ENCODE results near the gene GNG2. TPM values are rescaled to one million over a fixed set of nuclear protein-coding genes. Genes with fewer than 3 reads are reported as not detected.
A peak's percentile ranks its signal among the peaks of the same experiment; 100 is the strongest.

Gene GNG2
- total and polyA plus RNA-seq, 10 donors, result 23.6 to 180 (median 99.1) TPM

DNA sequence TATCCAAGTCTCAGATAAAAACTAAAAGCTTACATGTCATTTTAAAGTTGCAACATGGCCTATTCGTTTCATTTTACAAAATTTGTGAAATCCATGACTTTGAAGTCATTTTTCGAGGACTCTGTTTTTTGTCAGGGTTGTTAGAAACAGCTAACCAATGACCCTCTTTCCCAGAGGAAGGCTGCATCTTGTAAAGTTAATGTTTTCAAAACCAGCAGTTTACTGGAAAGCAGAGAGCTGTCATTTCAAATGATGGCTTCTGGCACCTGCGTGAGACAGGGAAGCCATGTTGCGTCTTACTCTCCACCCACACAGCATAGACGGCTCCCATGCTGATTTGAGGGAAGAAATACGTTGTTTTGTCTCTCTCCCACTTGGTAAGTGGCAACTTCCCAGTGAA, 78.8 kb downstream of the GNG2 start:
- DNase-seq, result no peak
- H3K27ac ChIP-seq, result peak overlapping the region in 5 of 8 donors; percentile 32 to 57 (median 42)
- H3K27me3 ChIP-seq (replicated peaks in 1 of 7), result no peaks in the 10 kb centered on the region
- WGBS, 5 donors, result 74 to 89% (median 81%) methylated on average over 6 of the region's 6 CpGs
- H3K9me3 ChIP-seq, result no peaks in the 10 kb centered on the region
- no peak overlapping the region for H3K4me3 ChIP-seq
- peak in 1 of 3 donors; percentile 8 for TF ChIP-seq POLR2AphosphoS5 (IDR thresholded peaks at IDR 0.05)
- TF ChIP-seq, protein P1, sequence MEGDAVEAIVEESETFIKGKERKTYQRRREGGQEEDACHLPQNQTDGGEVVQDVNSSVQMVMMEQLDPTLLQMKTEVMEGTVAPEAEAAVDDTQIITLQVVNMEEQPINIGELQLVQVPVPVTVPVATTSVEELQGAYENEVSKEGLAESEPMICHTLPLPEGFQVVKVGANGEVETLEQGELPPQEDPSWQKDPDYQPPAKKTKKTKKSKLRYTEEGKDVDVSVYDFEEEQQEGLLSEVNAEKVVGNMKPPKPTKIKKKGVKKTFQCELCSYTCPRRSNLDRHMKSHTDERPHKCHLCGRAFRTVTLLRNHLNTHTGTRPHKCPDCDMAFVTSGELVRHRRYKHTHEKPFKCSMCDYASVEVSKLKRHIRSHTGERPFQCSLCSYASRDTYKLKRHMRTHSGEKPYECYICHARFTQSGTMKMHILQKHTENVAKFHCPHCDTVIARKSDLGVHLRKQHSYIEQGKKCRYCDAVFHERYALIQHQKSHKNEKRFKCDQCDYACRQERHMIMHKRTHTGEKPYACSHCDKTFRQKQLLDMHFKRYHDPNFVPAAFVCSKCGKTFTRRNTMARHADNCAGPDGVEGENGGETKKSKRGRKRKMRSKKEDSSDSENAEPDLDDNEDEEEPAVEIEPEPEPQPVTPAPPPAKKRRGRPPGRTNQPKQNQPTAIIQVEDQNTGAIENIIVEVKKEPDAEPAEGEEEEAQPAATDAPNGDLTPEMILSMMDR (IDR thresholded peaks at IDR 0.05 in 8 of 11, conservative IDR thresholded peaks at IDR 0.05 in 3 of 11), result no peak
- TF ChIP-seq POLR2A (IDR thresholded peaks at IDR 0.05), result no peak
- peaks cover 0 to 42% (median 5%) of the 10 kb centered on the region in 6 donors for H3K4me1 ChIP-seq
- intact Hi-C loops (cut with DNase I; ENCODE audit: low total_unique reads), result no loop called here
- peaks cover 0 to 15% (median 0%) of the 10 kb centered on the region in 6 donors for H3K36me3 ChIP-seq

DNA sequence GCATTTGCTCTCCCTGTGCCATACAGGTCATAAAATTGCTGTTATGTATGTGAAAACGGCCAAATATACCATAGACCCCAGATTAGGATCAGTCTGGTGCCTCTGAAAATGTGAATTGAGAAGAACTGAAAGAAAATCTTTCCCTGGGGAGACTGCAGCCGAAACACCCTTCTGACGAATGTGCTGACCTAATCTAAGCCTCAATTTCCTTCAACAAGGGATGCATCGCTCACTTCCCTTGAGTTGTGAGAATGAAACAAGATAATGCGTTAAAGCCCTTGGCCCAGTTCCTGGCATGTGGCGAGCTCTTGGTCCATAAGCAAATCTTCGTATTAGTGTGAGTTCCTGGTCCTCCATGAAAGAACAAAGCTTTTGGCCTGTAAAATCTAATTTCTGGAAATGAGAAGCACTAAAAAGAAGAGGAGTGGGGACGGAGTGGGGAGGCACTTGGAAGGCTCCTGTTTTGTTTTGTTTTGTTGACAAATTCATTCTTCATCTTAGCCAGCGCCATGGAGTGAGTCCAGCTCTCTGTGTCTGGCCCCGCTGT, 79.4 kb downstream of the GNG2 start:
- H3K36me3 ChIP-seq, result peaks cover 0 to 15% (median 0%) of the 10 kb centered on the region in 6 donors
- no peaks in the 10 kb centered on the region for H3K9me3 ChIP-seq
- peaks cover 0 to 42% (median 5%) of the 10 kb centered on the region in 6 donors for H3K4me1 ChIP-seq
- peak overlapping the region in 6 of 8 donors; percentile 12 to 57 (median 33) for H3K27ac ChIP-seq
- 55 to 78% (median 74%) methylated on average over 10 of the region's 10 CpGs for WGBS, 5 donors
- DNase-seq, result no peak
- TF ChIP-seq POLR2A (IDR thresholded peaks at IDR 0.05) (no peak), POLR2AphosphoS5 (IDR thresholded peaks at IDR 0.05) (no peak)
- TF ChIP-seq, protein P1 (IDR thresholded peaks at IDR 0.05 in 8 of 11, conservative IDR thresholded peaks at IDR 0.05 in 3 of 11), result no peak
- no peak overlapping the region for H3K4me3 ChIP-seq
- no peaks in the 10 kb centered on the region for H3K27me3 ChIP-seq (replicated peaks in 1 of 7)
- intact Hi-C loops (cut with DNase I; ENCODE audit: low total_unique reads), result no loop called here

DNA sequence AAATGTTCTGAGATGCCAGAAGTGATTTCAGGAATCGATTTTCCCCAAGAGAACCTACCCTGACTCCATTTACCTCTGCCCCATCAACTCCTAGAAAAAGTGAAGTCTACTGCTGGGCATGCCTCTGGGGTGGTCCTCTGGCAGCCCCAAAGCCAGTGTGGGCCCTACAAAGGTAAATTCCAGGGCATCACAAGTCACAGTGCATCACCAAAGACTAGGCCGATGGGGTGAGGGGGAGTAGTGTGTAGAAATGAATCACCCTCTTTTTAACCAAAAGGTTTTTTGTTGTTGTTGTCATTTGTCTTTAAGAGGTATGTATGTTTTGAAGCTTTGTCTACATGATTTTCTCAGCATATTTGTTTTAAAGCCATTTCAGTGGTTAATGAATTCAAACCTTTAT, 82.6 kb downstream of the GNG2 start:
- Histone ChIP-seq H3K27me3 (replicated peaks in 1 of 7) (no peaks in the 10 kb centered on the region), H3K9me3 (peaks cover 0 to 5% (median 0%) of the 10 kb centered on the region in 8 donors), H3K4me1 (peaks cover 0 to 30% (median 5%) of the 10 kb centered on the region in 6 donors), H3K4me3 (no peak overlapping the region), H3K27ac (no peak overlapping the region), H3K36me3 (peaks cover 0 to 15% (median 0%) of the 10 kb centered on the region in 6 donors)
- WGBS, 5 donors, result 88 to 95% (median 90%) methylated on average over 2 of the region's 2 CpGs
- no peak for DNase-seq
- intact Hi-C loops (cut with DNase I; ENCODE audit: low total_unique reads), result no loop called here
- TF ChIP-seq POLR2A (IDR thresholded peaks at IDR 0.05) (no peak), POLR2AphosphoS5 (IDR thresholded peaks at IDR 0.05) (no peak)
- TF ChIP-seq, protein P1 (IDR thresholded peaks at IDR 0.05 in 8 of 11, conservative IDR thresholded peaks at IDR 0.05 in 3 of 11), result no peak

DNA sequence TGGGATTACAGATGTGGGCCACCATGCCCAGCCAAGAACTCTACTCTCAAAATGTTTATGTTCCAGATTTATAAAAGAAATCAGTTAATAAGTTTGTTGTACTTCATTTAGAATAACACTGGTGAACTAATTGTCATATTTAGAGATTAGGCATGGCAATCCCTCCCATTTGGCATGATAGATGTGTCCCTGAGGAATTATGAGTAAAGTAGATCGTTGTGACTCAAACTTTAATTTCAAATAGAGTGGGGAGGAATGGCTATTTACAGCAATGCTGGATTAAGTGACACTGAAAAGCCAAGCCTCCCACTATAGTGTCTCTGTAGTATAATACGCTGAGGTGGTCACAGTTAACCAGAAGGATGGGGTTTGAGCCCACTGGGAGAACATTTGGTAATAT, 89.6 kb downstream of the GNG2 start:
- no peak overlapping the region for H3K27ac ChIP-seq
- DNase-seq, result no peak
- WGBS, 5 donors, result 75 to 85% (median 83%) methylated on average over 2 of the region's 2 CpGs
- intact Hi-C loops (cut with DNase I; ENCODE audit: low total_unique reads), result no loop called here
- no peak overlapping the region for H3K4me3 ChIP-seq
- TF ChIP-seq, protein P1 (IDR thresholded peaks at IDR 0.05 in 8 of 11, conservative IDR thresholded peaks at IDR 0.05 in 3 of 11), result no peak
- TF ChIP-seq POLR2AphosphoS5 (IDR thresholded peaks at IDR 0.05) (no peak), POLR2A (IDR thresholded peaks at IDR 0.05) (no peak)
- H3K36me3 ChIP-seq, result peaks cover 4 to 64% (median 34%) of the 10 kb centered on the region in 6 donors
- peaks cover 0 to 8% (median 0%) of the 10 kb centered on the region in 8 donors for H3K9me3 ChIP-seq
- no peaks in the 10 kb centered on the region for H3K27me3 ChIP-seq (replicated peaks in 1 of 7)
- H3K4me1 ChIP-seq, result no peaks in the 10 kb centered on the region
